ENCODE data around the gene RASSF7. TPM values are rescaled to one million over a fixed set of nuclear protein-coding genes. Genes with fewer than 3 reads are reported as not detected.

RASSF7 gene
- total and polyA plus RNA-seq, 2 of the 8 experiments (the other 6 are each of a cell fraction or from before 2014, with no cell fraction given): 22.3 to 43.9 TPM

DNA sequence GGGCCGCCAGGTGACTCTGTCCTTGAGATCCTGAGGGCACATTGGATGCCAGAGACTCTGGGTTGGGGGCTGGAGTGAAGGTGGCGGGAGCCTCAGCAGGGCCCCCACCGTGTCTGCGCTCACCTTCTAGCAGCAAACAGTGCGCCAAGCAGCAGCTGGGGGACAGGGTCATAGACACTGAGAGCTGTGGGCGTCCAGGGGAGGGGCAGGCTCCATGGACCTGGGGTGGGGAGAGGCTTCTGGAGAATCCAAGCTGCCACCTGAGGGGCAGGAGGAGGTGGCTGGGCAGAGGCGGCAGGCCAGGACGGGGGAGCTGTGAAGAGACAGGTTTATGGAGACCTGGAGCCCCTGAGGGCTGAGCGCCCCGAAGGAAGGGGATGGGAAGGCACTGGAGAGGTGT, 23.5 kb downstream of the RASSF7 start:
- Histone ChIP-seq H3K79me1 (ENCODE audit: low read depth, low read length) (peaks cover 21% of the 10 kb centered on the region), H2AFZ (ENCODE audit: low read length) (no peak overlapping the region), H3K4me2 (ENCODE audit: insufficient read depth in 1 of 2, low read depth in 2 of 2, low read length in 2 of 2) (no peak overlapping the region), H2AK5ac (ENCODE audit: low read depth, low read length) (no peak overlapping the region), H3K27me3 (replicated peaks in 1 of 4; ENCODE audit: control insufficient read depth in 3 of 4, extremely low read depth in 1 of 4, insufficient read depth in 3 of 4, low read length in 3 of 4) (no peaks in the 10 kb centered on the region), H4K91ac (replicated peaks; ENCODE audit: insufficient read length, low read length) (no peak overlapping the region), H3K56ac (replicated peaks; ENCODE audit: insufficient read length, low read depth, low read length) (no peak overlapping the region), H3K27ac (ENCODE audit: low read depth, low read length) (no peak overlapping the region), H2BK15ac (ENCODE audit: low read length) (no peak overlapping the region), H2BK120ac (replicated peaks; ENCODE audit: low read depth, low read length) (no peak overlapping the region), H4K8ac (ENCODE audit: extremely low read depth, insufficient read depth, low read length) (no peak overlapping the region), H2BK20ac (ENCODE audit: low read length) (no peak overlapping the region), H3K4me1 (replicated peaks in 1 of 4; ENCODE audit: control insufficient read depth in 3 of 4, insufficient read depth in 4 of 4, low read length in 3 of 4) (no peaks in the 10 kb centered on the region; a peak in 1 of 7 replicates), H3K9me3 (ENCODE audit: insufficient read depth in 2 of 2, low read depth in 1 of 2, low read length in 1 of 2) (no peaks in the 10 kb centered on the region), H3K18ac (ENCODE audit: extremely low read depth, low read length) (no peak overlapping the region), H3K36me3 (ENCODE audit: control insufficient read depth in 2 of 4, insufficient read depth in 4 of 4, low read length in 3 of 4) (peaks cover 16 to 36% (median 32%) of the 10 kb centered on the region in 4 experiments; a peak in 7 of 8 replicates), H3K14ac (ENCODE audit: insufficient read length) (no peak overlapping the region), H2BK12ac (ENCODE audit: low read depth, low read length) (no peak overlapping the region), H3K23ac (ENCODE audit: insufficient read length) (no peak overlapping the region), H3K23me2 (ENCODE audit: low read depth, low read length) (no peaks in the 10 kb centered on the region), H2BK5ac (ENCODE audit: low read depth, low read length) (no peak overlapping the region), H3K9ac (replicated peaks in 1 of 4; ENCODE audit: extremely low read depth in 1 of 4, low read depth in 3 of 4, low read length in 3 of 4) (0 out of 7 replicates have a peak overlapping the region, but pooled peaks of 1 of the 4 experiments have one; percentile 3), H4K5ac (ENCODE audit: insufficient read length, low read depth, low read length) (no peak overlapping the region), H3K4ac (replicated peaks; ENCODE audit: insufficient read length, low read depth, low read length) (no peak overlapping the region), H3K4me3 (ENCODE audit: extremely low read depth in 1 of 4, insufficient read depth in 2 of 4, low read depth in 3 of 4, low read length in 4 of 4) (no peak overlapping the region), H3K79me2 (ENCODE audit: control insufficient read depth in 1 of 2, insufficient read depth in 2 of 2, low read length in 2 of 2) (peaks cover 12 to 38% of the 10 kb centered on the region in 2 experiments), H4K20me1 (replicated peaks in 1 of 2; ENCODE audit: control insufficient read depth in 1 of 2, insufficient read depth in 2 of 2, low read length in 2 of 2) (peaks cover 31 to 38% of the 10 kb centered on the region in 2 experiments)
- DNase-seq (ENCODE audit: low read depth in 1 of 2, low spot score in 2 of 2) (no peak), FAIRE-seq (no peak)
- POLR2A ChIA-PET (ENCODE audit: partially characterized antibody): interaction anchor here (0.7 to 1.5 kb wide), 2 partner anchors 142 to 179 kb away, joined by 3 read pairs; no protein-coding TSS in a partner anchor
- 98% methylated on average over 7 of the region's 10 CpGs; no CpG with 5 or more reads in 1 of the 2 experiments for WGBS, 2 experiments (ENCODE audit: extremely low coverage in 1 of 2, insufficient coverage in 1 of 2, insufficient read length in 1 of 2, insufficient replicate concordance in 2 of 2, low coverage in 1 of 2, low lambda C conversion rate in 2 of 2, missing lambda C conversion rate in 1 of 2)
- CTCF ChIA-PET (ENCODE audit: partially characterized antibody): no interaction called here
- TF ChIP-seq CTCF (IDR thresholded peaks at IDR 0.05; ENCODE audit: control extremely low read depth in 1 of 3, insufficient read depth in 1 of 3, low read depth in 1 of 3, low read length in 3 of 3) (no peak), POLR2A (IDR thresholded peaks at IDR 0.05; ENCODE audit: control extremely low read depth in 1 of 2, low read depth in 2 of 2, low read length in 2 of 2) (no peak), PHF8 (conservative IDR thresholded peaks at IDR 0.05; ENCODE audit: low read depth, low read length) (no peak), EZH2 (IDR thresholded peaks at IDR 0.05; ENCODE audit: low read depth, low read length, severe bottlenecking) (no peak), HDAC6 (IDR thresholded peaks at IDR 0.05; ENCODE audit: low read depth, low read length) (no peak), SIRT6 (IDR thresholded peaks at IDR 0.05; ENCODE audit: low read length) (no peak), RNF2 (IDR thresholded peaks at IDR 0.05; ENCODE audit: borderline replicate concordance, low read depth, low read length, missing control alignments, poor library complexity, severe bottlenecking) (no peak), YY1 (IDR thresholded peaks at IDR 0.05; ENCODE audit: low read depth, low read length) (no peak), TEAD4 (IDR thresholded peaks at IDR 0.05; ENCODE audit: low read depth, low read length) (no peak), E2F6 (IDR thresholded peaks at IDR 0.05) (no peak), TAF1 (IDR thresholded peaks at IDR 0.05; ENCODE audit: low read depth, low read length) (no peak)
